ENCODE measurements around the gene ZNRF2. TPM values are rescaled to one million over a fixed set of nuclear protein-coding genes. Genes with fewer than 3 reads are reported as not detected.

ZNRF2 gene
- total and polyA plus RNA-seq, 10 of the 15 experiments (the other 5 are each of a cell fraction or from before 2014, with no cell fraction given): 1.2 to 20.4 (median 9.5) TPM

GRCh38 chr7:30284298-30285066 is at the start of gene ZNRF2 (continued):
- peak; percentile 98 for TF ChIP-seq PKNOX1 (IDR thresholded peaks at IDR 0.05)
- TF ChIP-seq NKRF (conservative IDR thresholded peaks at IDR 0.05): peak; percentile 71
- no peak for TF ChIP-seq POU2F2 (IDR thresholded peaks at IDR 0.05; ENCODE audit: borderline replicate concordance, low read depth, low read length)
- TF ChIP-seq CEBPB (IDR thresholded peaks at IDR 0.05; ENCODE audit: borderline replicate concordance in 1 of 2, low read depth in 2 of 2, low read length in 2 of 2): no peak
- TF ChIP-seq IKZF2 (IDR thresholded peaks at IDR 0.05): peak; percentile 42 to 76
- 0 out of 2 replicates have a peak, but pooled peaks have one; percentile 6 for TF ChIP-seq MTA2 (IDR thresholded peaks at IDR 0.05; ENCODE audit: low read depth)
- no peak for TF ChIP-seq ZSCAN29 (IDR thresholded peaks at IDR 0.05)
- peak; percentile 78; the same call in 1 of the 2 replicates for TF ChIP-seq CREB1 (IDR thresholded peaks at IDR 0.05; ENCODE audit: low read depth)
- TF ChIP-seq, protein P1, sequence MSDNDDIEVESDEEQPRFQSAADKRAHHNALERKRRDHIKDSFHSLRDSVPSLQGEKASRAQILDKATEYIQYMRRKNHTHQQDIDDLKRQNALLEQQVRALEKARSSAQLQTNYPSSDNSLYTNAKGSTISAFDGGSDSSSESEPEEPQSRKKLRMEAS (IDR thresholded peaks at IDR 0.05; ENCODE audit: low read depth, low read length): peak; percentile 96
- peak; percentile 79; the same call in 1 of the 2 replicates for TF ChIP-seq SIN3A (IDR thresholded peaks at IDR 0.05; ENCODE audit: low read depth, low read length)
- TF ChIP-seq EGR1 (IDR thresholded peaks at IDR 0.05; ENCODE audit: borderline replicate concordance in 1 of 2, low read depth in 2 of 2, low read length in 2 of 2): peak in 1 of 2 experiments; percentile 67; a peak in 1 of 3 replicates
- no peak for TF ChIP-seq ZNF274 (IDR thresholded peaks at IDR 0.05; ENCODE audit: insufficient read depth, insufficient read length)
- TF ChIP-seq ZZZ3 (IDR thresholded peaks at IDR 0.05; ENCODE audit: control insufficient read depth, insufficient read length, low read depth): no peak
- TF ChIP-seq RCOR1 (conservative IDR thresholded peaks at IDR 0.05; ENCODE audit: low read depth, low read length): 0 out of 2 replicates have a peak, but pooled peaks have one; percentile 21
- peak; percentile 98 to 99 for TF ChIP-seq BHLHE40 (IDR thresholded peaks at IDR 0.05; ENCODE audit: borderline replicate concordance in 1 of 2, low read depth in 2 of 2, low read length in 1 of 2)
- no peak for TF ChIP-seq PAX5 (IDR thresholded peaks at IDR 0.05; ENCODE audit: borderline replicate concordance, low read depth, low read length)
- TF ChIP-seq, protein P2, sequence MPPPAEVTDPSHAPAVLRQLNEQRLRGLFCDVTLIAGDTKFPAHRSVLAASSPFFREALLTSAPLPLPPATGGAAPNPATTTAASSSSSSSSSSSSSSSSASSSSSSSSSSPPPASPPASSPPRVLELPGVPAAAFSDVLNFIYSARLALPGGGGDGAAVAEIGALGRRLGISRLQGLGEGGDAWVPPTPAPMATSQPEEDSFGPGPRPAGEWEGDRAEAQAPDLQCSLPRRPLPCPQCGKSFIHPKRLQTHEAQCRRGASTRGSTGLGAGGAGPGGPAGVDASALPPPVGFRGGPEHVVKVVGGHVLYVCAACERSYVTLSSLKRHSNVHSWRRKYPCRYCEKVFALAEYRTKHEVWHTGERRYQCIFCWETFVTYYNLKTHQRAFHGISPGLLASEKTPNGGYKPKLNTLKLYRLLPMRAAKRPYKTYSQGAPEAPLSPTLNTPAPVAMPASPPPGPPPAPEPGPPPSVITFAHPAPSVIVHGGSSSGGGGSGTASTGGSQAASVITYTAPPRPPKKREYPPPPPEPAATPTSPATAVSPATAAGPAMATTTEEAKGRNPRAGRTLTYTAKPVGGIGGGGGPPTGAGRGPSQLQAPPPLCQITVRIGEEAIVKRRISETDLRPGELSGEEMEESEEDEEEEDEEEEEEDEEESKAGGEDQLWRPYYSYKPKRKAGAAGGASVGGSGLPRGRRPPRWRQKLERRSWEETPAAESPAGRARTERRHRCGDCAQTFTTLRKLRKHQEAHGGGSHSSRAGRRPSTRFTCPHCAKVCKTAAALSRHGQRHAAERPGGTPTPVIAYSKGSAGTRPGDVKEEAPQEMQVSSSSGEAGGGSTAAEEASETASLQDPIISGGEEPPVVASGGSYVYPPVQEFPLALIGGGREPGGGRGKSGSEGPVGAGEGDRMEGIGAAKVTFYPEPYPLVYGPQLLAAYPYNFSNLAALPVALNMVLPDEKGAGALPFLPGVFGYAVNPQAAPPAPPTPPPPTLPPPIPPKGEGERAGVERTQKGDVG (CRISPR knock-in tag; IDR thresholded peaks at IDR 0.05): no peak
- peak; percentile 65; the same call in 1 of the 2 replicates for TF ChIP-seq RFX5 (IDR thresholded peaks at IDR 0.05; ENCODE audit: low read depth, low read length)

Data from GM12878 (cell line).